PC-3 (cell line): ENCODE data around the gene FOXD4L3.
"Not testable (repeated sequence)": the region's sequence is repeated elsewhere in the genome, so short reads cannot be mapped to it uniquely, and the experiment has no call there.

Experiments
- EZH2 ChIP-seq: fragments of 300-600 bp; sonication (generic); IDR thresholded peaks from one replicate; pipeline ENCODE4 v1.6.1; 2017; ENCODE audit warnings: antibody characterized with exemption, mild to moderate bottlenecking, low read length; ENCODE audit not compliant: unreplicated experiment
- EZH2phosphoT487 ChIP-seq: fragments of 300-600 bp; sonication (generic); IDR thresholded peaks from 2 replicates; pipeline ENCODE4 v1.6.1; 2018; ENCODE audit warnings: mild to moderate bottlenecking, antibody characterized with exemption, low read length, borderline replicate concordance
- TF ChIP-seq, protein P1 (sequence below): fragments of 300-600 bp; sonication (generic); conservative IDR thresholded peaks from 2 replicates; pipeline ENCODE4 v1.5.1; 2017; ENCODE audit warnings: antibody characterized with exemption, low read depth, mild to moderate bottlenecking, low read length

DNA sequence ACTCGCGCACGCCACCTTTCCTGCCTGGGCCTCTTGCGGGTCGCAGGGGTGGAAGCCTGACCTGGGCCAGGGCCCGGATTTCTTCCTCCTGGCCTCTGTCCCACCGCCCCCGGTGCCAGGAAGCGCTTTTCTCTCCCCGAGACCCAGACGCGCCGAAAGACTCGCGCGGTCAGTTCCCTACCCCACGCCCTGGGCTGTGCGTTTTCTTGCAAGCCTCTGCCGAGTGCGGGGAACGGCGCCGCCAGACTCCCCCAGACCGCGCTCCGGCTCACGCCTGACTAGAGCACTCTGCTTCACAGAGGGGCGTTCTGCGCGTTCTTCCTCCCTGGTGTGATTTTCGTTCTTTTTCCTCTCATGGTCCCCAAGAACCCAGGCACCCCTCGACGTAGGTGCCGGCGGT, 4.5 kb downstream of the FOXD4L3 start:
- TF ChIP-seq, protein P1, sequence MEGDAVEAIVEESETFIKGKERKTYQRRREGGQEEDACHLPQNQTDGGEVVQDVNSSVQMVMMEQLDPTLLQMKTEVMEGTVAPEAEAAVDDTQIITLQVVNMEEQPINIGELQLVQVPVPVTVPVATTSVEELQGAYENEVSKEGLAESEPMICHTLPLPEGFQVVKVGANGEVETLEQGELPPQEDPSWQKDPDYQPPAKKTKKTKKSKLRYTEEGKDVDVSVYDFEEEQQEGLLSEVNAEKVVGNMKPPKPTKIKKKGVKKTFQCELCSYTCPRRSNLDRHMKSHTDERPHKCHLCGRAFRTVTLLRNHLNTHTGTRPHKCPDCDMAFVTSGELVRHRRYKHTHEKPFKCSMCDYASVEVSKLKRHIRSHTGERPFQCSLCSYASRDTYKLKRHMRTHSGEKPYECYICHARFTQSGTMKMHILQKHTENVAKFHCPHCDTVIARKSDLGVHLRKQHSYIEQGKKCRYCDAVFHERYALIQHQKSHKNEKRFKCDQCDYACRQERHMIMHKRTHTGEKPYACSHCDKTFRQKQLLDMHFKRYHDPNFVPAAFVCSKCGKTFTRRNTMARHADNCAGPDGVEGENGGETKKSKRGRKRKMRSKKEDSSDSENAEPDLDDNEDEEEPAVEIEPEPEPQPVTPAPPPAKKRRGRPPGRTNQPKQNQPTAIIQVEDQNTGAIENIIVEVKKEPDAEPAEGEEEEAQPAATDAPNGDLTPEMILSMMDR = not testable (repeated sequence)
- TF ChIP-seq EZH2phosphoT487, EZH2: not testable (repeated sequence)
